Sigmoid colon (tissue), 3 donors: ENCODE results near the gene CRYBB1.

Source experiments
- CTCF ChIP-seq, 4 experiments: fragments of 450-650 bp in 3 of 4; fragments of 200-600 bp in 1 of 4; IDR thresholded peaks; one replicate each; pipeline ENCODE4 v1.5.1; 2016 to 2019; ENCODE audit warnings: antibody characterized with exemption in 4 of 4, mild to moderate bottlenecking in 3 of 4, moderate library complexity in 2 of 4
- POLR2A ChIP-seq, 2 donors: fragments of 450-650 bp; IDR thresholded peaks; one replicate each; pipeline ENCODE4 v1.6.1; 2016; ENCODE audit warnings: antibody characterized with exemption in 2 of 2, mild to moderate bottlenecking in 2 of 2, moderate library complexity in 2 of 2

- TF ChIP-seq POLR2A (IDR thresholded peaks at IDR 0.05) = no peak
- no peak for TF ChIP-seq CTCF (IDR thresholded peaks at IDR 0.05)
Measured at GRCh38 chr22:26581026-26581425, 36.8 kb downstream of the CRYBB1 start.
